Activated CD4-positive, CD25-positive, alpha-beta regulatory T cell treated with anti-CD3 and anti-CD28 coated beads, Interleukin-2, amount 50 U/mL, for 16 hours (primary cell): Measurements from ENCODE around the gene PTPRS.
"Not testable (repeated sequence)": the region's sequence is repeated elsewhere in the genome, so short reads cannot be mapped to it uniquely, and the experiment has no call there.

Experiments
- DNase-seq: peaks from one replicate; pipeline ENCODE4 v3.0.0-alpha.2; 2020; ENCODE audit warnings: low read depth, low spot score

PTPRS gene

GRCh38 chr19:5333581-5334365 lies 6.8 kb downstream of the PTPRS start:
- DNase-seq, result no peak

GRCh38 chr19:5332501-5332900 lies 8.1 kb downstream of the PTPRS start:
- DNase-seq, result no peak

- DNase-seq, result no peak
These were observed 8.8 kb downstream of the PTPRS start for GRCh38 chr19:5331790-5332189.

GRCh38 chr19:5330307-5330720 lies 10.3 kb downstream of the PTPRS start:
- no peak for DNase-seq

GRCh38 chr19:5329141-5329540 lies 11.5 kb downstream of the PTPRS start:
- DNase-seq, result no peak

GRCh38 chr19:5328407-5328806 lies 12.2 kb downstream of the PTPRS start:
- not testable (repeated sequence) for DNase-seq

GRCh38 chr19:5326986-5327623 lies 13.5 kb downstream of the PTPRS start:
- no peak for DNase-seq

GRCh38 chr19:5326545-5326944 lies 14.1 kb downstream of the PTPRS start:
- DNase-seq, result no peak

- no peak for DNase-seq
These were observed 15.7 kb downstream of the PTPRS start for GRCh38 chr19:5324947-5325346.

GRCh38 chr19:5323475-5323811 lies 17.2 kb downstream of the PTPRS start:
- DNase-seq, result no peak

GRCh38 chr19:5321851-5322681 lies 18.5 kb downstream of the PTPRS start:
- DNase-seq, result no peak

- no peak for DNase-seq
These were observed 19.5 kb downstream of the PTPRS start for GRCh38 chr19:5321066-5321642.

GRCh38 chr19:5319516-5319915 lies 21.1 kb downstream of the PTPRS start:
- DNase-seq, result no peak

- DNase-seq, result no peak
These were observed 22.3 kb downstream of the PTPRS start for GRCh38 chr19:5318306-5318705.

GRCh38 chr19:5317321-5317720 lies 23.3 kb downstream of the PTPRS start:
- DNase-seq, result no peak

GRCh38 chr19:5316138-5316537 lies 24.5 kb downstream of the PTPRS start:
- DNase-seq, result no peak

GRCh38 chr19:5314907-5315298 lies 25.7 kb downstream of the PTPRS start:
- DNase-seq, result no peak

- DNase-seq, result no peak
These were observed 26.4 kb downstream of the PTPRS start for GRCh38 chr19:5314012-5314906.

GRCh38 chr19:5313307-5313706 lies 27.3 kb downstream of the PTPRS start:
- DNase-seq, result no peak

- no peak for DNase-seq
These were observed 28.6 kb downstream of the PTPRS start for GRCh38 chr19:5312058-5312457.
